HG03342 (cell line): ENCODE data around the gene KRT74.

ENCODE experiments used
- ATAC-seq: cut with Tn5 transposase; IDR thresholded peaks from one replicate; pipeline ENCODE4 v1.9.1; 2021; ENCODE audit warnings: mild to moderate bottlenecking, moderate library complexity; ENCODE audit not compliant: unreplicated experiment

KRT74 gene

GRCh38 chr12:52539821-52540173, 33.8 kb downstream of the KRT74 start:
- no peak for ATAC-seq

DNA sequence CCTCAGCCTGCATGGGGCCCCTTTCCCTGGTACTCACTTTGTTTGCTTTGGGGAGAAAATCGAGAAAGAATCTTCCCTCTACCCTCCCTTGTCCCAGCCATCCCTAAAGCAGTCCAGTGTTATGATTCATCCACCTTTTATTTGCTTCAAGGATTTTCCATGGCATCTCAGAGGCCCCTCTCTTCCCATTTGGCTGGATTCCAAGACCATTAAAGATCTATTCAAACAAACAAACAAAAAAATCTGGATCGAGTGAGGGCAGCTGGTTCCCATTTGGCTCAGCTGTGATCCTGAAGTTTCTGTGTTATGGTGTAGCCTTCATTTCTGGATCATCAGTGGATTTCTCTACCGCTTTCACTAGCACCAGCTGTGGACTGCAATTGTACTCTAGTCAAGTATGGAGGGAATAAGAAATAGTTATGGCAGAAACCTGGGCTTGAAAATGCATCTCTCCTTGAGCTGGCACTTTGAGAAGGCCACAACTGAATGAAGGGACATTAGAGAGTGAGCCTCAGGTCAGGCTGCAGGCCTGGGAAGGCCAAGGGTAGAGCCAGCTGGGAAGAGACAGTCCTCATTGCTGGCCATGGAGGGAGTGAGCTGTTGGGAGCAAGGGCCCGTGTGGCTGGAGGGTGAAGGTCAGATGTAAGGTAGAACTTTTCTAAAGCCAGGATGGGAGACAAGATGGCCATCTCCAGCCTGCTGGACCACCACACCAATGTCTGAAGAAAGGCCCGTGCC, 34.4 kb downstream of the KRT74 start:
- ATAC-seq: no peak

DNA sequence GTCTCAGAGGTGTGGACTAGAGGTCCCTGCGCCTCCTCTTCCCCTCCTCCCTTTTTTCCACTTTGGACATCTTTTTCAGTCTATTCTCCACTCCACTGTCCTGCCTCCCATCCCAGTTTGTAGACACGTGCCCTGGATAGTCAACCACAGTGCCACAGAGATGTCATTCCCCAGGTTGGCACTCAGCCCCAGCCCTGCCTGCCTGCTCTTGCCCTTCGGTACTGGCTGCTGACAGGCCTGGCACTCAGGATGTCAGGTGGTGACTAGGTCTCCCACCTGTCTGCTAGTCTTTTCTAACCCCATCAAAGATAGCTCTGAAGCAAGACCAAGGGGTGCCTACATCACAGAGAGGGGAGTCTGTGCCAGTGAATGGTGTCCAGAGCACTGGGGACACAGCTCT, 36.5 kb downstream of the KRT74 start:
- no peak for ATAC-seq

GRCh38 chr12:52535574-52535973, 38.1 kb downstream of the KRT74 start:
- ATAC-seq: no peak

GRCh38 chr12:52534482-52534881, 39.2 kb downstream of the KRT74 start:
- no peak for ATAC-seq

DNA sequence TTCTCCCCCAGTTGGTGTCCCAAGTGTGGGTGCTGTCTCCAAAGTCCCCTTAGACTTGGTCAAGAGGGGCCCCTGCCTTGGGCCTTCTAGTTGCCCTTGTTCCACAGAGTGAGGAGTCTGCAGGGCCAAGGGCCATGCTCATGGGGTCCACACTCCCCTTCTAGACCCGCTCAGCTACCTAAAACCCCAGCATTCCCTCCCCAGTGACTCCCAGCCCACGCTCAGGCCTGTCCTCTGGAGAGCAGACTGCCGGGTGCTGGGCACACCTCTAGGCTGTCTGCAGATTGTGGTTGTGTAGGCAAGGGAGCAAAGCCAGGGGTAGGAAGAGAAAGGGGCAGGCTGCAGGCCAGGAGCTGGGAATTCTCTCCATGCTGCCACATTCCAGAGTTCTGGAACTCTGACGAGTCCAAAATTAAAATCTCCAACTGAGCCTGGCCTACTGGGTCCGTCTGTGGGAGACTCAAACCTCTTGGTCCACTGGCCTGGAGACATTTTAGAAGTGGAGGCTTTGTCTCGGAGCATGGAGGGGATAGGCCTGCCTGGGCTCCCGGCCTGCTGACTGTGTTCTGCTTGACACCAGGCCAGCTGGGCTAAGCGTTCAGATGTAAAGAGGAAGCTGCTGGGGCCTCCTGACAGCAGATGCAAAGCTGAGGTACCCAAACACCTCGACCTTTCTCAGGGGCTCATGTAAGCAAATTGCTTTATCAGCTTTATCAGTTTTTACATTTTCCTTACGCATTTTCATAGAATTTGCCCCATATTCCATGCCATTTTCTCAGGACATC, 39.8 kb downstream of the KRT74 start:
- no peak for ATAC-seq

DNA sequence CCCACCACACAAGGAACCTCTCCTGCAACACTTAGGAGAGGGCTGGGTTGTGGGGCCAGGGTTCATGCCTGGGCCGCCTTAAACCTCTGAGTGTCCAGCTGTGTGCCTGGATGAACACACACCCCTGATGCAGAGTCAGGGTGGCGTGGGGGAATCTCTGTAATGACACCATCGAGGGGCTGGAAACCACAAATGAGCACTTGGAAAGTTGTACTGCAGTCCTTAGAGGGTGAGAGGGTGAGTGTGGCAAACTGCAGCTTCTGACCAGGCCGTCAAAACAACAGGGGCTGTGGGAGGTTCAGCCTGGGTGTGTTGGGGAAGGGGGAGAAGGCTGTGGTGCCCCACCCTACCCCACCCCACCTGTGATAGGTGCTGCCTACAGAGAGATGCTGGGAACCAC, 41.0 kb downstream of the KRT74 start:
- no peak for ATAC-seq

DNA sequence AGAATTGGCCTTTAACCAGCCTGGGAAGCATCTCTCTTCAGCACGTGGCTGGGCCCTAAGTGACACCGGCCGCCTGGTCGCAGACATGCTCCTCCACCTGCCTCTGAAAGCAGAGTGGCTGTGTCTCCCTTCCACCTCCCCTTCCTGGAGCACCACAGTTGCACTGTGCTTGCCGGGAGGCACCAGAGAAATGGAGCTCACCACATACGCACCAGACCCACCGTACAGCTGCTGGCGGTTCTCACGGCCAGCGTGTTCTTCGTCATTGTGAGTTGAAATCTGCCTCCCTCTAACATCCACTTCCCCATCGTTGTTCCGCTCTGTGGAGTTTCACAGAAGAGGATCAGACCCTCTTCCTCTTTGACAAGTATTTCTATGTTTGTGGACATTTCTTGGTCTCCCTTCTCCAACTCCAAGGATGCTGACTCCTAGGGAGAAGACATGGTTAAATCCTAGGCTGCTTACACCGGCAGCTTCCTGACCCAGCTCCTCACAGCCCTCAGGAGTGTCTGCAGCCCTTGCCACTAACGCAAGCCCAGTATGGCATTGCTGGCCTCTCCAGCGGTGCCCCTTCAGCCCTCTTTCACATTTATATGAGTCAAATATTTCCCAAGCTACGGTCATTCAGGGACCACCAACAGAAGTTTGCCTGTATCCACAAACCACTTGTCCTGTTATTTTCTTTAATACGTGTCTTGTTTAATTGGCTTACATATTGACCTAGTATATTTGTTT, 41.9 kb downstream of the KRT74 start:
- ATAC-seq: no peak

DNA sequence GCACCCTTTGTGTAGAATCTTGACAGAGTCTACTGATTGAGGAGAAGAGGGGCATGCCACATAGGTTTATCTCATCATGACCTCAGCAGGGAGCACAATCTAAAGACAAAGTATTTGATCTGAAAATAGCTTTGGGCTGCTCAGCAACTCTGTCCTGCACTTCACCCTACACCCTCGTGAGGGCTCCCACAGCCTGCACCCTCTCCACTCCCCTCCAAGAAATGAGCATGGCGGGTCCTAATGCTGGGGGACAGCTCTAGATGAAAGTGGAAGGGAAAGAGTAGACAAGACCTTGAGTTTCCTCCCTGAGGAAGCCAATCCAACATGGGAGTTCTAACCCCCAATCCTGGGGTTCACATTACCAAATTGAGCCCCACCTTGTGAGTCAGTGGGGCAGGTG, 42.7 kb downstream of the KRT74 start:
- no peak for ATAC-seq

- no peak for ATAC-seq
Observed at GRCh38 chr12:52530366-52530765, 43.3 kb downstream of the KRT74 start.

DNA sequence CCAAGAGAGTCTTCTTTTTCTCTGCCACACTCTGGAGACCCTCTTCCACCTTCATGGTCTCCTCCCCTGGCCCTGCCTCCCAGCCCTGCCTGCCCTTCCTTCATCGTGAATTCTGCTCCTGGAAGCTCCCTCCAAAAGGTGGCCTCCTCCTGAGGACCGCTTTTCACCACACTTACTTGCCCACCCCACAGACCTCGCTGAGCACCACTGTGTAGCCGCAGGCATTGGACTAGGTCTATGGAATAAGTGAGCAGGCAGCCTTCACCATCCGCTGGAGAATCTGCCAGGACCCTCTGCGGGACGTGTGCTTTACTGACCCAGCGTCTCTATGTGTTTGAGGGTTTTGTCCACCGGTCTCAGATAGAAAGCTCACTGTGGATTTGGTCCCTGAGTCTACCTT, 43.8 kb downstream of the KRT74 start:
- no peak for ATAC-seq

DNA sequence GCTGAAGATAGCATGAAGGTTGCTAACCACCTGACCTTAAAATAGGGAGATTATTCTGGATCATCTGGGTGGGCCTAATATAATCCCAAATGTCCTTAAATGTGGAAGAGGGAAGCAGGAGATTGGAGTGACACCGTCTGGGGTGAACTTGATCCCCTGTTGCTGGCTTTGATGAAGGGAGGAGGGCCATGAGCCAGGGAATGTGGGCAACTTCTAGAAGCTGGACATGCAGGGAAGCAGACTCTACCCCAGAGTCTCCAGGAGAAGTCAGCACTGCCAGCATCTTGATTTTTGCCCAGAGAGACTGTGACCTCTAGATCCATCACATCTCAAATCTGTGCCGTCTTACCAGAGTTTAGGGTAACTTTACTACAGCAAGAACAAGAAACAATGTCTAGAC, 44.2 kb downstream of the KRT74 start:
- no peak for ATAC-seq

DNA sequence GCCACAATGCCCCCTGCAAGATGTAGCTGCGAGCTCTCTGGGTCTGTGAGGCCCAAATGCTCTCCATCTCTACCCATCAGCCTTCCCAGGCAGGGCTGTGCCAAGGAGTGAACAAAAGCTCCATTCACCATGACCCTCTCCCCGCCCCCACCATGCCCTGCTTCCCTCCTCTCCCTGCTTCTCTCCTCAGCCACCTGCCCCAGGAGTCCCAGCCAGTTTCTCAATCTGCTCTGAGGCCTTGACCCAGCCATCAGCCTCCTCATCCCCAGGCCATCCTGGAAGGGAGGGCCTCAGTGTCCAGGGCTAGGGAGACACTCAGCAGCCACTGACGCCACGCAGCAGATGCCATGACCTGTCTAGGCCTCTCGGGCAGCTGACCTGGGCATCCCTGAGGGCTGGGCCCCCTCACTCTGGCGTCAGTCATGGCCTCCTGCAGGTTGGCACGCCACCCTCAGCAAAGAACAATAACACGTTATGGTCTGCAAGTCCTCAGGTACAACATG, 45.0 kb downstream of the KRT74 start:
- no peak for ATAC-seq

GRCh38 chr12:52527121-52527800, 46.4 kb downstream of the KRT74 start:
- no peak for ATAC-seq

GRCh38 chr12:52526511-52526951, 47.1 kb downstream of the KRT74 start:
- no peak for ATAC-seq

GRCh38 chr12:52525661-52526499, 47.8 kb downstream of the KRT74 start:
- no peak for ATAC-seq

GRCh38 chr12:52524898-52525591, 48.6 kb downstream of the KRT74 start:
- no peak for ATAC-seq

DNA sequence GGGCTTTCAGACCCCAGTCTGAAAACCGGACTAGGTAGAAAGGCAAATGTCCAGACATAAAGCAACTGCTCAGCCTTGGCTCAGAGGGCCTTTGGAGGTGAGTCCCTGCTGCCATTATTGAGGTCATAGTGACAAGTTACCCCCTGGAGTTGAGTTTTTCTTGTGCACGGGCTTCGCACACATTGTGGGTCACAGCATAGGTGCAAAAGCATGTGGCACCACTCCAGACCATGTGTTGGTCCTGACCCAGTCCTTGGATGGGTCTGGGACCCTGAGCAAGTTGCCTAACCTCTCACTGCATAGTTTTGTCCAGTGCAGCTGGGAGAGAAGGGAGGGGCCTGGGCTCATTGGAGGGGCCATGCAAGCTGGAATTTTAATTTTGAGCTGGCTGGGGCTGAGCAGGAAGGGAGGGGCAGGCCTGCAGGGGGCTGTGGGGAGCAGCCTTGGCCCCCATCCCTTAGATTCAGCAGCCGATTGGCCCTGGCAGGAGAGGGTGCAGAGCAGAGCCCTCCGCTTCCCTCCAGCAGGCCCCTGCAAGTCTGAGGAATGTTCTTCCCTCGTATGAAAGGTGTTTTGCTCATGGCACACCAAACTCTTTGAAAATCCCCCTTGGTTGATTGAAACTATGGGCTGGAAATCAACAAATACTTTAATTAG, 49.3 kb downstream of the KRT74 start:
- ATAC-seq: no peak

DNA sequence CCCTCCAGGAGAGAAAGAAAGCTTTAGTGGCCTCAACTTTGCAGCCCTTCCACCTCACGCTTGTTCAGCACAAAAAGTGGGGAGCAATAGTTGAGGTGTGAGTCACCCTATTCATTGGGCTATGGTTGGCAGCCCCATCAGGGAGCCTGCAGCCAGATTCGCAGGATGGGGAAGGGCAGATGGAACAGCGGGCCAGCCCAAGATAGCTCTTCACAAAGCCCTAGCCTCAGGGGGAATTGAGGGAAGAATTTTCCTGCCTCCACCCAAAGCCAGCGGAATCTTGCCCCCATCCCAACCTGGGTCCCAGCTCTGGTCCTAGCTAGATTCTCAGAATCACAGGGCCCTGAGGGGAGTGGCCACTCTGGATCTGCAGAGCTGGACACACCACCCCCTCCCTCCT, 49.8 kb downstream of the KRT74 start:
- ATAC-seq: no peak
